WTC11 (cell line): ENCODE results near the gene RNF215.

Experiments used
- CBFB ChIP-seq: sonication (generic); formaldehyde crosslinking; IDR thresholded peaks from 2 replicates; pipeline ENCODE4 v1.8.1; 2022; ENCODE audit warnings: mild to moderate bottlenecking, low read depth, missing genetic modification reagents
- CTCF ChIP-seq: fragments of 200-600 bp; IDR thresholded peaks from 2 replicates; pipeline ENCODE4 v1.8.0; 2022; ENCODE audit warnings: antibody characterized with exemption
- GTF2I ChIP-seq: fragments of 250-450 bp; sonication (Bioruptor Pico); conservative IDR thresholded peaks from 2 replicates; pipeline ENCODE4 v1.4.0; 2021; ENCODE audit warnings: mild to moderate bottlenecking
- TCF7 ChIP-seq: sonication (generic); formaldehyde crosslinking; IDR thresholded peaks from 2 replicates; pipeline ENCODE4 v1.8.0; 2022; ENCODE audit warnings: mild to moderate bottlenecking, low read depth, missing genetic modification reagents, moderate library complexity
- ZNF138 ChIP-seq: sonication (generic); formaldehyde crosslinking; conservative IDR thresholded peaks from 2 replicates; pipeline ENCODE4 v1.8.1; 2022; ENCODE audit warnings: mild to moderate bottlenecking, moderate library complexity, missing genetic modification reagents

GRCh38 chr22:30433227-30433626, 46.0 kb upstream of the RNF215 start:
- TF ChIP-seq CTCF (no peak), CBFB (CRISPR knock-in tag) (no peak), ZNF138 (CRISPR knock-in tag) (no peak), GTF2I (CRISPR knock-in tag) (no peak), TCF7 (CRISPR knock-in tag) (no peak)
